Measurements from ENCODE around the gene CIC. TPM values are rescaled to one million over a fixed set of nuclear protein-coding genes. Genes with fewer than 3 reads are reported as not detected.
A peak's percentile ranks its signal among the peaks of the same experiment; 100 is the strongest.

The CIC gene
- total RNA-seq, 1 experiment from 2014 or later = 54.0 TPM

DNA sequence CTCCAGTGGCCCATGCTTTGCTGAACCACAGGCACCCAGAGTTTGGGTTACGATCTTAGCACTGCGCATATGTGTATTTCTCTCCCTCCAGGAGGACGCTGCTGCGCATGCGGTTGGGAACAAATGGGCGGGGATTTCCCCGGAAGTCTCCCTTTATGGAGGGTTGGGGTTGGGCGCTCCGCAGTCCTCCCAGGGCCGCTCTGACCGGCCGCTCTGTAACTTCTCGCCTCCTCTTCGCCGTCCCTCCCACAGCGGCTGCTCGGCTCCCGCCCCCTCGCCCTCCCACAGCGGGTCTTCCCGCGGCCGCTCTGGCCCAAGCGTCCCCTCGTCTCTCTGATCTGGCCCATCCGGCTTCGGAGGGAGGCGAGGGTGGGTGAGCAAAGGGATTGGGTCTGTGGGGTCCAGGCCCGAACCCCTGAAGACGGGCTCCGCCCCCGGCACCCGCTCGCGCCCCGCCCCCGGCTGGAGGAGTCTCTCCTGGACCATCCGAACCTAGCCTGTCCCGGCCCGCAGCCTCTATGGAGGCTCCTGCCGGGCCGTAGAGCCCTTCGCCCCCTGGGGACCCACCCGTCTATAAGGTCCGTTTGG, 56.4 kb downstream of the CIC start, which contains the start of gene MEGF8:
MEGF8 (plus strand) TSS at position 328 of the 588 bp plus-strand sequence. CDS start 609 bp downstream, outside the sequence.
- no peak within 1 kb of the TSS for H2BK5ac ChIP-seq (ENCODE audit: insufficient read length, low read length)
- no peak within 1 kb of the TSS for H3K18ac ChIP-seq (ENCODE audit: insufficient read length, low read depth, low read length)
- H3K27ac ChIP-seq (ENCODE audit: insufficient read length, low read depth, low read length) = no peak within 1 kb of the TSS
- H3K56ac ChIP-seq (ENCODE audit: insufficient read length, low read depth, low read length) = no peak within 1 kb of the TSS
- H3K79me1 ChIP-seq (ENCODE audit: insufficient read depth, low read depth, low read length, poor library complexity, severe bottlenecking) = peaks cover 9% of the 10 kb centered on the region
- H3K27ac Mint-ChIP-seq = peak within 1 kb of the TSS in 2 of 3 experiments; percentile 62 to 84; a peak in 5 of 7 replicates
- no peak within 1 kb of the TSS for H4K8ac ChIP-seq (replicated peaks; ENCODE audit: insufficient read length, low read depth, low read length)
- no peaks in the 10 kb centered on the region for H3K9me3 Mint-ChIP-seq
- no peak within 1 kb of the TSS for H2BK15ac ChIP-seq (ENCODE audit: low read depth, low read length)
- no peak within 1 kb of the TSS for H3K14ac ChIP-seq (ENCODE audit: insufficient read depth, low read length)
- no peak within 1 kb of the TSS for H3K4ac ChIP-seq (ENCODE audit: low read depth, low read length)
- no peak within 1 kb of the TSS for H2BK12ac ChIP-seq (ENCODE audit: insufficient read length, low read depth, low read length)
- peaks cover 43% of the 10 kb centered on the region for H3K27me3 Mint-ChIP-seq (ENCODE audit: low read depth)
- H3K79me2 ChIP-seq (ENCODE audit: insufficient read depth, low read length) = peaks cover 5% of the 10 kb centered on the region; the same call in 1 of the 2 replicates
- peaks cover 0 to 3% (median 0%) of the 10 kb centered on the region in 3 experiments; a peak in 2 of 7 replicates for H3K36me3 Mint-ChIP-seq (ENCODE audit: insufficient read depth in 1 of 3, low read depth in 3 of 3)
- no peaks in the 10 kb centered on the region for H3K27me3 ChIP-seq (ENCODE audit: insufficient read depth, low read length)
- peak within 1 kb of the TSS; percentile 62 for H3K4me2 ChIP-seq (ENCODE audit: insufficient read depth, insufficient read length, low read length)
- peaks cover 21 to 29% of the 10 kb centered on the region in 2 experiments for H3K4me1 Mint-ChIP-seq
- peak; percentile 99 for DNase-seq
- H3K9ac ChIP-seq (ENCODE audit: extremely low read depth, insufficient read length, low read length) = peak within 1 kb of the TSS; percentile 31
- WGBS (ENCODE audit: extremely low coverage, insufficient read length, low lambda C conversion rate) = no CpG with 5 or more reads among the region's 45 CpGs
- no peak within 1 kb of the TSS for H2AFZ ChIP-seq (ENCODE audit: low read length)
- H3T11ph ChIP-seq (ENCODE audit: low read length) = no peak within 1 kb of the TSS
- H3K4me3 Mint-ChIP-seq = peak within 1 kb of the TSS; percentile 80 to 89
- no peak within 1 kb of the TSS for H2BK20ac ChIP-seq (ENCODE audit: low read depth, low read length, poor library complexity, severe bottlenecking)
- peaks cover 19% of the 10 kb centered on the region for H3K23me2 ChIP-seq (ENCODE audit: insufficient read length, low read depth, low read length, poor library complexity, severe bottlenecking)
- no peak within 1 kb of the TSS for H3K23ac ChIP-seq (ENCODE audit: insufficient read length, low read depth, low read length)
- H3K9me3 ChIP-seq (ENCODE audit: control insufficient read depth, low read depth, low read length) = no peaks in the 10 kb centered on the region
- peak; percentile 92 for TF ChIP-seq CTCF (conservative IDR thresholded peaks at IDR 0.05)
- H2AK5ac ChIP-seq (ENCODE audit: insufficient read length, low read length) = no peak within 1 kb of the TSS
- no peaks in the 10 kb centered on the region; the same call in 1 of the 2 replicates for H3K4me1 ChIP-seq (ENCODE audit: insufficient read depth, low read length)
- H4K91ac ChIP-seq (ENCODE audit: insufficient read length, low read depth, low read length) = no peak within 1 kb of the TSS
- no peak within 1 kb of the TSS for H2BK120ac ChIP-seq (ENCODE audit: low read depth, low read length, poor library complexity, severe bottlenecking)
- H4K5ac ChIP-seq (ENCODE audit: insufficient read length, low read depth, low read length) = no peak within 1 kb of the TSS
- no peaks in the 10 kb centered on the region for H4K20me1 ChIP-seq (ENCODE audit: control insufficient read depth, insufficient read depth, insufficient read length)
